Memory B cell (primary cell): ENCODE data around the gene ARHGAP6.

Source experiments
- ATAC-seq: fragments of 150-1000 bp; cut with Tn5 transposase; 2 replicates; pipeline ENCODE4 v1.10.0; 2021; ENCODE audit warnings: low read depth, mild to moderate bottlenecking, moderate library complexity
- DNase-seq, 2 donors: peaks; one replicate each; pipeline ENCODE4 v3.0.0; 2022; ENCODE audit warnings: low spot score in 2 of 2
- H3K27ac Mint-ChIP-seq: one replicate; pipeline ENCODE4 v1.8.0; 2022; ENCODE audit warnings: mild to moderate bottlenecking, moderate library complexity, mixed read lengths
- H3K27me3 Mint-ChIP-seq: one replicate; pipeline ENCODE4 v1.8.0; 2022; ENCODE audit warnings: mixed read lengths
- H3K36me3 Mint-ChIP-seq: one replicate; pipeline ENCODE4 v1.8.0; 2022; ENCODE audit warnings: mild to moderate bottlenecking, mixed read lengths
- H3K4me1 Mint-ChIP-seq: one replicate; pipeline ENCODE4 v1.8.0; 2022; ENCODE audit warnings: mixed read lengths
- H3K4me3 Mint-ChIP-seq: one replicate; pipeline ENCODE4 v1.8.0; 2022; ENCODE audit warnings: mild to moderate bottlenecking, moderate library complexity, mixed read lengths
- H3K9me3 Mint-ChIP-seq: one replicate; pipeline ENCODE4 v1.8.0; 2022; ENCODE audit warnings: mixed read lengths

The ARHGAP6 gene

DNA sequence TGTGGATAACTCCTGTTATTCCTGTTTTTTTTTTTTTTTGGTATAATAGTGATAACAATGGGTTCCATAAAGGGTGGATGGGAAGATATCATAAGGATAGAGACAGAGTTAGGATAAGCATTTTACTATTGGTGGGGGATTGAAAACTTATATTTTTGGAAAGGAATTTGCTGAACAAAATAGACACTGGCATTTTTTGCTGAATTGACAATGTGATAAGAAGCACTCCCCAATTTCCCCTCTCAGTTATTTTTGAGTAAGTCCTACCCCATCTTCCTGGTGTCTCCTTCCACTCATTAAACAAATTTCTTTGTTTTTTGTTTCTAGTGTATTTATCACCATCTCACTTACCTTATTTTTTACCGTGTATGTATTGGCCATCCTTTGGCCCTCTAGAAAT is 316.7 kb downstream of the ARHGAP6 start:
- Mint-ChIP-seq H3K9me3 (no peaks in the 10 kb centered on the region), H3K27me3 (no peaks in the 10 kb centered on the region), H3K27ac (no peak overlapping the region), H3K4me1 (peaks cover 12% of the 10 kb centered on the region), H3K4me3 (no peak overlapping the region), H3K36me3 (no peaks in the 10 kb centered on the region)
- DNase-seq (no peak), ATAC-seq (no peak)

DNA sequence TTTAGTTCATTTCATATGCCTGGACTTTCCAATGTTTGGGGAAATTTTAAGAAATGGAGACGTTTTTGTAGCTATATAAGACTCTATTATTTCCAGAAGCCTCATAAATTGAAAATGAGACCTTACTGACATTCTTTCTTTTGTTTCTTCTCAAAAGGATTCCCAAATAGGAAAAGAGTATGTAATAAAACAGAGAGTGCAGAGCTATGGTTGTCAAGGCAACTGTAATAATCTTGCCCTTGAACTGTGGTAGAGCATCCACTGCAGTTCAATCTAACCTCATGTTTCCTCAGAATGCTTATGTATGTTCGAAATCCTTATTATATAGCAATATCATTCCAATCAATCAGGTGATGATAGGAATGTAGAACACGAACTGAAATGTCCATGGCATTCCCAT is 318.4 kb downstream of the ARHGAP6 start:
- Mint-ChIP-seq H3K27ac (no peak overlapping the region), H3K27me3 (no peaks in the 10 kb centered on the region), H3K4me1 (peaks cover 6% of the 10 kb centered on the region), H3K9me3 (no peaks in the 10 kb centered on the region), H3K4me3 (no peak overlapping the region), H3K36me3 (no peaks in the 10 kb centered on the region)
- no peak for ATAC-seq
- DNase-seq: no peak

DNA sequence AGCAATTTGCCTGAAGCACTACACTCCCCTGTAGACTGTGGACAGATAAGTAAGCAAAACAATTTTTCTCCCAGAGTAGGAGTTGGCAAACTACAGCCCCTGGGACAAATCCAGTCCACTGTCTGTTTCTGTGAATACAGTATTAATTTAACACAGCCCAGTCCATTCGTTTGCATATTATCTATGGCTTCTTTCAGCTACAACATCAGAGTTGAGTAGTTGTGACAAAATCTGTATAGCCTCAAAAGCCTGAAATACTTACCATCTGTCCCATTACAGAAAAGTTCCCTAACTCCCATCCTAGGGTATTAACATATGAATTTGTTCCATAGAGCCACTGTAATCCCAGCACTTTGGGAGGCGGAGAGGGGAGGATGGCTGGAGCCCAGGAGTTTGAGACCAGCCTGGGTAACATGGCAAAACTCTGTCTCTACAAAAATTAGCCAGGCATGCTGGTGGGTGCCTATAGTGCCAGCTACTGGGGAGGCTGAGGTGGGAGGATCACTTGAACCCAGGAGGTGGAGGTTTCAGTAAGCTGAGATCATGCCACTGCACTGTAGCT is 319.5 kb downstream of the ARHGAP6 start:
- Mint-ChIP-seq H3K4me1 (peaks cover 8% of the 10 kb centered on the region), H3K9me3 (no peaks in the 10 kb centered on the region), H3K27me3 (no peaks in the 10 kb centered on the region), H3K27ac (no peak overlapping the region), H3K4me3 (no peak overlapping the region), H3K36me3 (no peaks in the 10 kb centered on the region)
- ATAC-seq (no peak), DNase-seq (no peak)

DNA sequence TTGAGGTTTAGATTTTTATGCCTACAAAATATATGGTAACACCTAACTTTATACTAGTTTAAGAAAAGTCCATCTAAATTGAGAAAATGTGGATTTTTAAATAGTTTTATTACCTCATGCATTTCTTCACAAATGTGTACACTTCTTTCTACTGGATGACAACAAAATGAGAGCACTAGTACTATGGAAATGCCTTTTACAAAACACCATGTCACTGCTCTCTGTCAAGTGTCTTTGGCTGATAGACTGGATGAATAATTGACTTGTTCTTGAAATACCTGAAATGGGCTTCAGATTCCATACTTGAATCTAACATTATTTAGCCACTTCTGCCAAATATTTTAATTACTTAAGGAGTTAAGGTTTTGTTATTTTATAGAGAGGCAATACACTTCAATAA is 323.0 kb downstream of the ARHGAP6 start:
- DNase-seq (no peak), ATAC-seq (no peak)
- no peak overlapping the region for H3K4me3 Mint-ChIP-seq
- peaks cover 2% of the 10 kb centered on the region for H3K36me3 Mint-ChIP-seq
- peak overlapping the region; percentile 99 for H3K27ac Mint-ChIP-seq
- H3K4me1 Mint-ChIP-seq: peaks cover 24% of the 10 kb centered on the region
- no peaks in the 10 kb centered on the region for H3K9me3 Mint-ChIP-seq
- no peaks in the 10 kb centered on the region for H3K27me3 Mint-ChIP-seq

DNA sequence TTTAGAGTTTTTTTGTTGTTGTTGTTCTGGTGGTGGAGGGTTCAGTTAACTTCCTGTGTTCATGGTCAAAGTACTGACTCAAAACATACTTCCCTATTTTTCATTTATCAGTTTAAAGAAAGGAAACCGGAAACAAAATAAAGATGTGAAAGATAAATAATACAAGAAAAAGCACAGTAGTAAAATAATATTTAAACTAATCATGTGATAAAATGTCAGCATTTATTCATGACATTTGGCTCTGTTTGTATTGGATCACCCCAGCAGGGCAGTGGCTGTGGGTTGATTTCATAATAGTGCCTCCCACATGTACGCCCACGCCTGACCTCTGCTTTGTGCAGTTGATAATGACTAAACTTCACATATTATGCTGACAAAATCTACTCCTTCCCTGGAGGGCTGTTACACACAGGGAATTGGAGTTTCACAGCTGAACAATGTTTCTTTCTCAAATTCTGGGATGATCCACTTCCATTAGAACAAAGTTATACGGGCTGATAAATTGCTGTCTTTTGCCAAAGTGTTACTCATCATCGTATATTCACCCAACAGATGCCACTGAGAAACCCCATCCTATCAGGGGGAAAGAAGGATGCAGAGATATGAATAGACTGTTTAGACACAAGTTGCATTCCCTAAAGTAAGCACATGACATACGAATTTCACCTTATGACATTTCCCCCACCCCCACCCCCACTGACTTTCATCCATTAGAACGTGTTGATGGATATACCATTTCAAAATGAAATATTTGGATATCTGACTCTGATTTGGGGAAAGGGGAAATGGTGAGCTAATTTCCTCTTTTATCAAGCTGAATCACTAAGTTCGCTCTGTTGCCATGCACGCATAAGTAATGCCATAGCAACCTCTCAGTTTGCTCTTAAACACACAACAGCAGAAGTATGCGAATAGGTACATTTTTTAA is 324.2 kb downstream of the ARHGAP6 start:
- H3K36me3 Mint-ChIP-seq: peaks cover 2% of the 10 kb centered on the region

DNA sequence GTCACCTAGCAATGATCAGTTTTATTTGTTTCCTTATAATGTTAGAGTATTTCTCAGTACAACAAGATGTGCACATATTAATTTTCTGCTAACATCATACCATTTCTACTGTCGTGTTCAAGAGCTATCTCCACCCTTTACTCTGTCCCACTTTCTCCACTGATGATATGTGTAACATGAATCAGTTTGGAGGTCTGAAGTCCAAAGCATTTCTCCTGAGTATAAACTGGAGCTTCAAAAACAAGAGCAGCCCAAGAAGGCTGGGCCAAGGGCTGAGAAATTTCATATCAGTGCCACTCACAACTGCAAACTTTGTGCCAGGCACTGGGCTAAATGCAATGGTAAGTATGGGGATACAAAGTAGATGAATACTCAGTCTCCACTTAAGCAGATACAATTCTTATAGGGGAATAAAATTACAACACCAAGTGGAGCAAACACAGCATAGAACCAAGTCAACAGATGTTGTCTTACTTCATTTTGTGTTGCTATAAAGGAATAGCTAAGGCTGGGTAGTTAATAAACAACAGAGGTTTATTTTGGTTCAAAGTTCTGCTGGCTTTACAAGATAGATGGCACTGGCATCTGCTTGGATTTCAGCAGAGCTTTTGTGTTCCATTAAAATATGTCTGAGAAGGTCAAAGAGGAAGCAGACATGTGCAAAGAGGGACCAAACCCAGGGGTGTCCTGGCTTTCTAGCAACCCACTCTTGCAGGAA is 328.3 kb downstream of the ARHGAP6 start:
- Mint-ChIP-seq H3K4me1 (peaks cover 22% of the 10 kb centered on the region), H3K9me3 (no peaks in the 10 kb centered on the region), H3K27me3 (no peaks in the 10 kb centered on the region), H3K36me3 (peaks cover 10% of the 10 kb centered on the region), H3K27ac (no peak overlapping the region), H3K4me3 (no peak overlapping the region)
- DNase-seq (no peak), ATAC-seq (no peak)

More for the DNA sequence above, 324.2 kb downstream of the ARHGAP6 start:
- Mint-ChIP-seq H3K4me3 (peak overlapping the region; percentile 61), H3K4me1 (peaks cover 24% of the 10 kb centered on the region), H3K9me3 (no peaks in the 10 kb centered on the region), H3K27ac (peak overlapping the region; percentile 99), H3K27me3 (no peaks in the 10 kb centered on the region)
- peak; percentile 83 for ATAC-seq
- DNase-seq: peak; percentile 34 to 35

DNA sequence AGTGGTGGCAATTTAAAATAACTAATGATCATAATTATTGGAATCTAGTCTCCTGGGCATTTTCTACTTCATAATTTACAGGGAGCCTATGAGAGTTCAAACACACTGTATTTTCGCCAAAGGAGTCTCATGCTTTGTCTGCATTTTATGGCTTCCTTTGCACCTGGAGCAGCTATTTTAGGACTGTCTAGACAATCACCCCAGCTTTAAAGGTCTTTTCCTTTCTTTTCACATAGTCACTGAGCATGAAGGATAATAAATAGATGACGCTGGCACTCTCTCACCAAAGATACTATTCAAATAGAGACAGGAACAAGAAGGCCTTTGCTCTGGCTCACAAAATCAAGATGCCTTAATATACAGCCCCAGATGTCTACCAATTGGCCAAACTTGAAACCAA is 329.5 kb downstream of the ARHGAP6 start:
- Mint-ChIP-seq H3K4me1 (peaks cover 19% of the 10 kb centered on the region), H3K36me3 (peaks cover 10% of the 10 kb centered on the region), H3K9me3 (no peaks in the 10 kb centered on the region), H3K27me3 (no peaks in the 10 kb centered on the region), H3K27ac (no peak overlapping the region), H3K4me3 (no peak overlapping the region)
- ATAC-seq: no peak
- no peak for DNase-seq

DNA sequence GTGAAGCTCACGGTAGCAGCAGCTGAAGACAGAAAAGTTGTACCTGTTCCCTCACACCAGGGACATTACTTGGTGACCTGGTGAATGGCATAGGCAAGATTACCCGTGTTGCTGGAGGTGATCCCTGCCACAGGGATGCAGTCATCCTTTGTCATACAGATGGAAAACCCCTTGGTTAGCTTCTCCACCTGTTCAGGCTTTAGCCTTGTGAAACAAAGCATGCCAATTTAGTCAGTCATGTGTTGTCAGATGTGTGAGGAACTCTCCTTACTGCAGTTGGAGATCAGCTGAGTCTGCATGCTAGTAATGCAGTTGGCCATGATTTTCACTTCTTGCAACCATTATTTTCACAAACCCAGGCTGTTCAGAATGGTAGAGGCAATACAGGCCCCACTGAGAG is 331.6 kb downstream of the ARHGAP6 start:
- Mint-ChIP-seq H3K27me3 (no peaks in the 10 kb centered on the region), H3K27ac (no peak overlapping the region), H3K4me1 (peaks cover 8% of the 10 kb centered on the region), H3K9me3 (no peaks in the 10 kb centered on the region), H3K36me3 (peaks cover 7% of the 10 kb centered on the region), H3K4me3 (no peak overlapping the region)
- DNase-seq: no peak
- ATAC-seq: no peak

DNA sequence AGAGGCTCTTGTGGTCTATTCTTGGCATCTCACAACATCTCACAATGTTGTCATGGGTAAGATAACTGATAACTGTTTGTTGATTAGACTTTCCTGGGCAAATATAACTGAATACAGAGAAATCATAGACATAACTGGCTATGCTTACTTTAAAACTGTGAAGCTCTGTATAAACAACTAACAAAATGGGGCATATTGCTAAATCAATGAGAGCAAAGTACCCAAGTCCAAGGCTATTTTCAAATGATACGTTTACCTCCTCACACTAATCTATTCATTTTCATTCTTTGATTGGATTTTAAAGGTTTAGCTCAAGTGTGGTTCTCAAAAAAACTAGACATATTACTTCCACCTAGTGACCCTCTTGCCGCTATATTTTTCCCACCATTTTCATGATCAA is 333.9 kb downstream of the ARHGAP6 start:
- Mint-ChIP-seq H3K27ac (peak overlapping the region; percentile 47), H3K4me1 (peaks cover 2% of the 10 kb centered on the region)
- no peak for DNase-seq

DNA sequence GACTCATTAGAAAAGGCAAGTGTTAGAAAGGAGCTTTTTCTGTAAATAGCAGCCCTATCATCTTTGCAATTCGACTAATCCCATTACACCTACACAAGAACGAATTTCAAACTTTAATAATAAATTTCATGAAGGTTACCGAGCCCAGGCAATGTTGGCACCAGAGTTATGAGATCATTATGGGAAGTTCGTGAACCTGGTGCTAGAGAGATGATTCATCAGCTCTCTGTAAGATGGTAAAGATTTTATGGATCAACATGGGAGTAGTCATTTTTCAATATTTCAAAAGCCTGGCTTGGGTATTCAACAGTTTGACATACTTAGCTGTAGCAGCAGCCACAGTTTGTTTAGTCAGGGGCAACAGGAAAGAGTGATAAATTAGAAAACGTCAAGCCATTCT is 336.7 kb downstream of the ARHGAP6 start:
- H3K36me3 Mint-ChIP-seq: peaks cover 5% of the 10 kb centered on the region

More for the DNA sequence above, 333.9 kb downstream of the ARHGAP6 start:
- Mint-ChIP-seq H3K4me3 (no peak overlapping the region), H3K27me3 (no peaks in the 10 kb centered on the region), H3K9me3 (no peaks in the 10 kb centered on the region), H3K36me3 (peaks cover 7% of the 10 kb centered on the region)
- ATAC-seq: no peak

DNA sequence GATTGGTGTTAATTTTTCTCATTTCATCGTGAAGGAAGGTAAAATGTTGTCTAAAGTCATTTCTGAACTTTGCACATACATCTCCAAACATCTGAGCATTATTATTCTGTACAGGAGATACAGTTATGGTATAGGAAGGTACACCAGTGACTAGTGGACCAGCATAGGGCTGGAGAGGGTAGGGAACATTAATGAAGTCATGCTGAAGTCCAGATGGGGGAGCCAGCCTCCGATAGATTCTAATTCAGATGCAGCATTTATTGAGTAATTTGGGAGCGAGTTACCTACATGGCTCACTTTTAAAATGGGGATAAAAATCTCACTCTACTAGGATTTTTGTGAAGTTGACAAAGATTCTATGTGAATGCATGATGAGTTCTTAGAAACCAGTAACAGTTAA is 337.6 kb downstream of the ARHGAP6 start:
- Mint-ChIP-seq H3K9me3 (no peaks in the 10 kb centered on the region), H3K4me3 (no peak overlapping the region), H3K4me1 (peaks cover 2% of the 10 kb centered on the region), H3K27me3 (no peaks in the 10 kb centered on the region), H3K36me3 (peaks cover 3% of the 10 kb centered on the region), H3K27ac (no peak overlapping the region)
- ATAC-seq: no peak
- DNase-seq: no peak

More for the DNA sequence above, 336.7 kb downstream of the ARHGAP6 start:
- H3K4me3 Mint-ChIP-seq: no peak overlapping the region
- no peak overlapping the region for H3K27ac Mint-ChIP-seq
- no peaks in the 10 kb centered on the region for H3K9me3 Mint-ChIP-seq
- H3K27me3 Mint-ChIP-seq: no peaks in the 10 kb centered on the region
- DNase-seq (no peak), ATAC-seq (no peak)
- H3K4me1 Mint-ChIP-seq: peaks cover 2% of the 10 kb centered on the region

DNA sequence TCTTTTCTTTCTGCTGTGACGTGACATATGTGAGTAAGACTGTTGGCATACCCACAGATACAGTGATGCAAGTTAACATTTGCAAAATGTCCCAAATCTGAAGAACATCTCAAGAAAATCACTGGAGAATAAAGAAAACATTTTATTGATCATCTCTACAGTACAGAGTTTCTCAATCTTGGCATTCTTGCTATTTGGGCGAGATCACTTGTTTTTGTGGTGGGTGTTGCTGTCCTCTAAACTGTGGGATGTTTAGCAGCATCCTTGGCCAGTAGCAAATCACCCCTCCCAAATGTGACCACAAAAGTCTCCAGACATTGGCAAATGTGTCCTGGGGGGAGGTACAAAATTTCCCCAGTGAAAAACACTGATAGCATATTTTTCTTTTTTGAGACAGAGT is 343.7 kb downstream of the ARHGAP6 start:
- H3K4me3 Mint-ChIP-seq: no peak overlapping the region
- no peak for ATAC-seq

DNA sequence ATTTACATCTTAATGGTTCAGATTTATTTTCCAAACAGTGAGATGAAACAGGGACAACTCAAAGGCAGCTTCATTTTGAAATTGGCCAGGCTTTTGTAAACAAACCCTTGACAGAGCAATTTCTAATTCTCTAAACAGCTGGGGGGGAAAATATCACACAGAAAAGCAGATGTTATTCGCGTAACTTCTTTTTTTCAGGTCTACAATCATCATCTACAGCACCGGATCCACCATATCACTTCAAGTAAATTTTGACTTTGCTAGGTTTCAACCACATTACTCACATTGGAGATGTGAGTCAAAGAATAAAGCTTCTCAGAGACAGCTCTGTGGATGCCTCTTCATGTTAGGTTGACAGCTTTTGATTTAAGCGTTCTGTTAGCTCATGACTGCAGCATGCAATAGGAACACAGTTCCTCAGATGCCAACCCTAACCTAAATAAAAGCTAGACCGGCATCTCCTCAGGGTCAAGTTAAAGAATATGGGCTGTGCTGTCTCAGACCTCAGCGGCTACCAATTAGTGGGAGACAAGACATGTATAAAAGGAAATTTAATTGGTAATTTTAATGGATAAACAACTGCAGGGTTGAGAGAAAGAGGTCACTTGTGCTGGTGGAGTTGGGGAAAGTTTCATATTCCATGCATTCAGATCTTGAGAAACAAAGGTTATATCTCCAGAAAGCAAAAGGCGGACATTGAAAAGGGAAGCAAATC is 345.8 kb downstream of the ARHGAP6 start:
- peaks cover 4% of the 10 kb centered on the region for H3K36me3 Mint-ChIP-seq
- H3K9me3 Mint-ChIP-seq: peaks cover 3% of the 10 kb centered on the region
- H3K4me3 Mint-ChIP-seq: no peak overlapping the region
- ATAC-seq (no peak), DNase-seq (no peak)
- peaks cover 1% of the 10 kb centered on the region for H3K27me3 Mint-ChIP-seq
- H3K4me1 Mint-ChIP-seq: no peaks in the 10 kb centered on the region
- H3K27ac Mint-ChIP-seq: no peak overlapping the region

More for the DNA sequence above, 343.7 kb downstream of the ARHGAP6 start:
- Mint-ChIP-seq H3K27me3 (no peaks in the 10 kb centered on the region), H3K27ac (no peak overlapping the region), H3K36me3 (no peaks in the 10 kb centered on the region), H3K9me3 (no peaks in the 10 kb centered on the region), H3K4me1 (no peaks in the 10 kb centered on the region)
- DNase-seq: no peak

DNA sequence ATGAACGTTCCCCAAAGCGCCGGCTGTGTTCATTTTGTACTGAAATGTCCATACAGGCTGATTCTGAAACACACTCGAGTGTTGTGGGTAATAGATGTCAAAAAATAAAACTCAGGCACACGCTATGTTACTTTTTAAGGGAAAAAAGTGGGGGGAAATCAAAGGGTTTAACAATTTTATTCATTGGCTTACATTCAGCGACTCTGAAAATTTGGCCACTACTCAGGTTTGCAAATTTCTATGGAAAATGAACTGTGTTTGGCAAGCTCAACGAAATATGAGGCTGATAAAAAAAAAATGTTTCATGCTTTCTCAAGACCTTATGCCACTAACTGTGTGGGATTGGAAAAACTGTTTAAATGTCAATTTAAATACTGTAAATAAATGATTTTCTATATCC is 354.0 kb downstream of the ARHGAP6 start:
- Mint-ChIP-seq H3K4me1 (peaks cover 5% of the 10 kb centered on the region), H3K27me3 (peaks cover 1% of the 10 kb centered on the region), H3K27ac (no peak overlapping the region), H3K4me3 (no peak overlapping the region), H3K36me3 (peaks cover 6% of the 10 kb centered on the region), H3K9me3 (peaks cover 3% of the 10 kb centered on the region)
- DNase-seq (no peak), ATAC-seq (no peak)
